ENCODE results near the gene CADPS2. TPM values are rescaled to one million over a fixed set of nuclear protein-coding genes. Genes with fewer than 3 reads are reported as not detected.
A peak's percentile ranks its signal among the peaks of the same experiment; 100 is the strongest.

CADPS2 gene
- 9.7 TPM for total RNA-seq
- long read RNA-seq, partial matches to known transcripts, result 4 of 13 reads
- long read RNA-seq, other reads (novel, unspliced or antisense), result 9 of 13 reads

GRCh38 chr7:122886357-122887081, at the start of gene CADPS2:
Gene CADPS2, minus strand, starts transcription at chr7:122886460. Its CDS starts 123 bp downstream, at chr7:122886337.
- peak; percentile 92 for DNase-seq (ENCODE audit: low spot score)

GRCh38 chr7:122935620-122936019, 49.4 kb upstream of the CADPS2 start:
- no peak for DNase-seq (ENCODE audit: low spot score)

GRCh38 chr7:122919643-122920181, 33.5 kb upstream of the CADPS2 start:
- no peak for DNase-seq (ENCODE audit: low spot score)

GRCh38 chr7:122914812-122915211, 28.6 kb upstream of the CADPS2 start:
- DNase-seq (ENCODE audit: low spot score), result no peak

GRCh38 chr7:122913608-122914007, 27.3 kb upstream of the CADPS2 start:
- no peak for DNase-seq (ENCODE audit: low spot score)

- no peak for DNase-seq (ENCODE audit: low spot score)
Observed at GRCh38 chr7:122902751-122903495, 16.7 kb upstream of the CADPS2 start.

GRCh38 chr7:122901250-122901649, 15.0 kb upstream of the CADPS2 start:
- DNase-seq (ENCODE audit: low spot score), result no peak

GRCh38 chr7:122896509-122896908, 10.2 kb upstream of the CADPS2 start:
- no peak for DNase-seq (ENCODE audit: low spot score)

- DNase-seq (ENCODE audit: low spot score), result no peak
Observed at GRCh38 chr7:122893486-122893885, 7.2 kb upstream of the CADPS2 start.

GRCh38 chr7:122889116-122889515, 2.9 kb upstream of the CADPS2 start:
- DNase-seq (ENCODE audit: low spot score), result no peak

- no peak for DNase-seq (ENCODE audit: low spot score)
Observed at GRCh38 chr7:122887848-122888247, 1.6 kb upstream of the CADPS2 start.

- no peak for DNase-seq (ENCODE audit: low spot score)
Observed at GRCh38 chr7:122887198-122887597, 938 bp upstream of the CADPS2 start.

GRCh38 chr7:122885583-122886356, 490 bp downstream of the CADPS2 start:
- DNase-seq (ENCODE audit: low spot score), result no peak

- DNase-seq (ENCODE audit: low spot score), result no peak
Observed at GRCh38 chr7:122884186-122884585, 2.1 kb downstream of the CADPS2 start.

GRCh38 chr7:122883049-122883680, 3.1 kb downstream of the CADPS2 start:
- no peak for DNase-seq (ENCODE audit: low spot score)

GRCh38 chr7:122881324-122881723, 4.9 kb downstream of the CADPS2 start:
- DNase-seq (ENCODE audit: low spot score), result no peak

- DNase-seq (ENCODE audit: low spot score), result no peak
Observed at GRCh38 chr7:122869260-122869659, 17.0 kb downstream of the CADPS2 start.

- no peak for DNase-seq (ENCODE audit: low spot score)
Observed at GRCh38 chr7:122867471-122867980, 18.7 kb downstream of the CADPS2 start.

- no peak for DNase-seq (ENCODE audit: low spot score)
Observed at GRCh38 chr7:122864838-122865237, 21.4 kb downstream of the CADPS2 start.

GRCh38 chr7:122864016-122864415, 22.2 kb downstream of the CADPS2 start:
- DNase-seq (ENCODE audit: low spot score), result no peak

GRCh38 chr7:122858320-122858719, 27.9 kb downstream of the CADPS2 start:
- no peak for DNase-seq (ENCODE audit: low spot score)

Data from mesenteric fat pad (tissue), 1 donor.